Activated CD4-positive, alpha-beta memory T cell treated with anti-CD3 and anti-CD28 coated beads, Interleukin-2, amount 10 ng/mL, durations not matched to agents 7 days and 5 days (primary cell): Measurements from ENCODE around the gene TOX3. TPM values are rescaled to one million over a fixed set of nuclear protein-coding genes. Genes with fewer than 3 reads are reported as not detected.

ENCODE experiments used
- CTCF ChIA-PET: fragments of 350-600 bp; sonication (Branson Sonifier 250); formaldehyde crosslinking; loops from one replicate; lab custom pipeline; 2021; ENCODE audit warnings: antibody characterized with exemption, inconsistent platforms; lab: Charles Lee
- POLR2A ChIA-PET: fragments of 350-600 bp; sonication (Branson Sonifier 250); formaldehyde crosslinking; loops from one replicate; lab custom pipeline; 2021; ENCODE audit warnings: antibody characterized with exemption; lab: Charles Lee
- DNase-seq: peaks from one replicate; pipeline ENCODE4 v3.0.0-alpha.2; 2020
- H3K27ac Mint-ChIP-seq: one replicate; pipeline ENCODE4 v1.8.0; 2021; ENCODE audit warnings: mild to moderate bottlenecking, mixed read lengths
- H3K27me3 Mint-ChIP-seq: one replicate; pipeline ENCODE4 v1.8.0; 2021; ENCODE audit warnings: mixed read lengths
- H3K36me3 Mint-ChIP-seq: one replicate; pipeline ENCODE4 v1.8.0; 2021; ENCODE audit warnings: low read depth, mixed read lengths
- H3K4me1 Mint-ChIP-seq: one replicate; pipeline ENCODE4 v1.8.0; 2021; ENCODE audit warnings: mixed read lengths
- H3K4me3 Mint-ChIP-seq: one replicate; pipeline ENCODE4 v1.8.0; 2021; ENCODE audit warnings: mild to moderate bottlenecking, mixed read lengths
- H3K9me3 Mint-ChIP-seq: one replicate; pipeline ENCODE4 v1.8.0; 2021; ENCODE audit warnings: mixed read lengths
- total RNA-seq, 2 experiments: library from RNA; stranded (reverse); gene quantifications; one replicate each; pipeline ENCODE4 v1.2.3, GENCODE V29; 2021

The TOX3 gene
- total RNA-seq, 2 experiments from 2014 or later, result not detected

- no peaks in the 10 kb centered on the region for H3K36me3 Mint-ChIP-seq
- no peaks in the 10 kb centered on the region for H3K4me1 Mint-ChIP-seq
- peaks cover 17% of the 10 kb centered on the region for H3K9me3 Mint-ChIP-seq
- CTCF ChIA-PET, result no interaction called here
- no peak for DNase-seq
- H3K4me3 Mint-ChIP-seq, result no peak overlapping the region
- H3K27ac Mint-ChIP-seq, result no peak overlapping the region
- POLR2A ChIA-PET, result no interaction called here
- no peaks in the 10 kb centered on the region for H3K27me3 Mint-ChIP-seq
Observed at GRCh38 chr16:52437277-52437670, 109.7 kb downstream of the TOX3 start.

- ChIA-PET POLR2A (no interaction called here), CTCF (no interaction called here)
- DNase-seq, result no peak
- no peaks in the 10 kb centered on the region for H3K36me3 Mint-ChIP-seq
- H3K27me3 Mint-ChIP-seq, result no peaks in the 10 kb centered on the region
- peaks cover 20% of the 10 kb centered on the region for H3K9me3 Mint-ChIP-seq
- no peaks in the 10 kb centered on the region for H3K4me1 Mint-ChIP-seq
- H3K4me3 Mint-ChIP-seq, result no peak overlapping the region
- no peak overlapping the region for H3K27ac Mint-ChIP-seq
Observed at GRCh38 chr16:52436339-52437276, 110.3 kb downstream of the TOX3 start.

- POLR2A ChIA-PET, result no interaction called here
- H3K4me1 Mint-ChIP-seq, result no peaks in the 10 kb centered on the region
- DNase-seq, result no peak
- H3K36me3 Mint-ChIP-seq, result no peaks in the 10 kb centered on the region
- no peak overlapping the region for H3K27ac Mint-ChIP-seq
- H3K9me3 Mint-ChIP-seq, result peaks cover 9% of the 10 kb centered on the region
- H3K4me3 Mint-ChIP-seq, result no peak overlapping the region
- no peaks in the 10 kb centered on the region for H3K27me3 Mint-ChIP-seq
- CTCF ChIA-PET, result no interaction called here
Observed at GRCh38 chr16:52434224-52434623, 112.7 kb downstream of the TOX3 start.

GRCh38 chr16:52433643-52434042 lies 113.3 kb downstream of the TOX3 start:
- Mint-ChIP-seq H3K36me3 (no peaks in the 10 kb centered on the region), H3K4me3 (no peak overlapping the region), H3K4me1 (no peaks in the 10 kb centered on the region), H3K27me3 (no peaks in the 10 kb centered on the region), H3K9me3 (peaks cover 9% of the 10 kb centered on the region), H3K27ac (no peak overlapping the region)
- DNase-seq, result no peak
- CTCF ChIA-PET, result no interaction called here
- POLR2A ChIA-PET, result no interaction called here

- H3K27me3 Mint-ChIP-seq, result no peaks in the 10 kb centered on the region
- ChIA-PET POLR2A (no interaction called here), CTCF (no interaction called here)
- H3K9me3 Mint-ChIP-seq, result peaks cover 2% of the 10 kb centered on the region
- H3K36me3 Mint-ChIP-seq, result no peaks in the 10 kb centered on the region
- no peaks in the 10 kb centered on the region for H3K4me1 Mint-ChIP-seq
- DNase-seq, result no peak
- no peak overlapping the region for H3K27ac Mint-ChIP-seq
- H3K4me3 Mint-ChIP-seq, result no peak overlapping the region
Observed at GRCh38 chr16:52424591-52424990, 122.4 kb downstream of the TOX3 start.

- H3K9me3 Mint-ChIP-seq, result peaks cover 4% of the 10 kb centered on the region
- no peaks in the 10 kb centered on the region for H3K27me3 Mint-ChIP-seq
- CTCF ChIA-PET, result no interaction called here
- POLR2A ChIA-PET, result no interaction called here
- no peak for DNase-seq
- H3K4me3 Mint-ChIP-seq, result no peak overlapping the region
- H3K36me3 Mint-ChIP-seq, result no peaks in the 10 kb centered on the region
- H3K27ac Mint-ChIP-seq, result no peak overlapping the region
- H3K4me1 Mint-ChIP-seq, result no peaks in the 10 kb centered on the region
Observed at GRCh38 chr16:52422307-52422706, 124.6 kb downstream of the TOX3 start.

GRCh38 chr16:52418201-52418600 lies 128.7 kb downstream of the TOX3 start:
- Mint-ChIP-seq H3K4me1 (no peaks in the 10 kb centered on the region), H3K27me3 (no peaks in the 10 kb centered on the region), H3K4me3 (no peak overlapping the region), H3K9me3 (peaks cover 9% of the 10 kb centered on the region), H3K27ac (no peak overlapping the region), H3K36me3 (no peaks in the 10 kb centered on the region)
- DNase-seq, result no peak
- ChIA-PET CTCF (no interaction called here), POLR2A (no interaction called here)

- Mint-ChIP-seq H3K27ac (no peak overlapping the region), H3K27me3 (no peaks in the 10 kb centered on the region), H3K36me3 (no peaks in the 10 kb centered on the region), H3K4me3 (no peak overlapping the region), H3K4me1 (no peaks in the 10 kb centered on the region), H3K9me3 (peaks cover 8% of the 10 kb centered on the region)
- CTCF ChIA-PET, result no interaction called here
- POLR2A ChIA-PET, result no interaction called here
- no peak for DNase-seq
Observed at GRCh38 chr16:52416888-52417287, 130.1 kb downstream of the TOX3 start.

GRCh38 chr16:52411011-52411410 lies 135.9 kb downstream of the TOX3 start:
- no peak overlapping the region for H3K27ac Mint-ChIP-seq
- ChIA-PET CTCF (no interaction called here), POLR2A (no interaction called here)
- no peak for DNase-seq
- no peak overlapping the region for H3K4me3 Mint-ChIP-seq
- H3K4me1 Mint-ChIP-seq, result no peaks in the 10 kb centered on the region
- peaks cover 3% of the 10 kb centered on the region for H3K9me3 Mint-ChIP-seq
- H3K36me3 Mint-ChIP-seq, result no peaks in the 10 kb centered on the region
- no peaks in the 10 kb centered on the region for H3K27me3 Mint-ChIP-seq

- no peaks in the 10 kb centered on the region for H3K36me3 Mint-ChIP-seq
- CTCF ChIA-PET, result no interaction called here
Observed at GRCh38 chr16:52408191-52408845, 138.6 kb downstream of the TOX3 start.

GRCh38 chr16:52407778-52408177 lies 139.2 kb downstream of the TOX3 start:
- Mint-ChIP-seq H3K9me3 (no peaks in the 10 kb centered on the region), H3K27me3 (no peaks in the 10 kb centered on the region), H3K4me3 (no peak overlapping the region), H3K27ac (no peak overlapping the region), H3K36me3 (no peaks in the 10 kb centered on the region), H3K4me1 (no peaks in the 10 kb centered on the region)
- DNase-seq, result no peak
- ChIA-PET CTCF (no interaction called here), POLR2A (no interaction called here)

More at GRCh38 chr16:52408191-52408845, 138.6 kb downstream of the TOX3 start:
- no peak for DNase-seq
- Mint-ChIP-seq H3K4me3 (no peak overlapping the region), H3K9me3 (peaks cover 2% of the 10 kb centered on the region), H3K27me3 (no peaks in the 10 kb centered on the region), H3K27ac (no peak overlapping the region), H3K4me1 (no peaks in the 10 kb centered on the region)
- POLR2A ChIA-PET, result no interaction called here

- ChIA-PET POLR2A (no interaction called here), CTCF (no interaction called here)
- Mint-ChIP-seq H3K4me3 (no peak overlapping the region), H3K27ac (no peak overlapping the region), H3K27me3 (no peaks in the 10 kb centered on the region), H3K36me3 (no peaks in the 10 kb centered on the region), H3K4me1 (no peaks in the 10 kb centered on the region), H3K9me3 (no peaks in the 10 kb centered on the region)
- DNase-seq, result no peak
Observed at GRCh38 chr16:52405441-52405840, 141.5 kb downstream of the TOX3 start.

GRCh38 chr16:52404546-52404945 lies 142.4 kb downstream of the TOX3 start:
- Mint-ChIP-seq H3K4me3 (no peak overlapping the region), H3K4me1 (no peaks in the 10 kb centered on the region), H3K36me3 (no peaks in the 10 kb centered on the region), H3K9me3 (no peaks in the 10 kb centered on the region), H3K27me3 (no peaks in the 10 kb centered on the region), H3K27ac (no peak overlapping the region)
- no peak for DNase-seq
- ChIA-PET POLR2A (no interaction called here), CTCF (no interaction called here)
